ENCODE results near the gene TMTC4.

GRCh38 chr13:100662468-100663211 is 12.0 kb downstream of the TMTC4 start:
- TF ChIP-seq CREB5 (CRISPR knock-in tag; IDR thresholded peaks at IDR 0.05; ENCODE audit: low read depth), result no peak
- TF ChIP-seq PATZ1 (CRISPR knock-in tag; IDR thresholded peaks at IDR 0.05; ENCODE audit: borderline replicate concordance), result no peak
- no peak for TF ChIP-seq ZNF8 (CRISPR knock-in tag; IDR thresholded peaks at IDR 0.05)
- no peak for TF ChIP-seq ZFP3 (CRISPR knock-in tag; IDR thresholded peaks at IDR 0.05)
- TF ChIP-seq BACH2 (CRISPR knock-in tag; IDR thresholded peaks at IDR 0.05; ENCODE audit: borderline replicate concordance), result no peak
- TF ChIP-seq ZNF565 (CRISPR knock-in tag; conservative IDR thresholded peaks at IDR 0.05; ENCODE audit: low read depth), result no peak
- no peak for TF ChIP-seq ZFP30 (CRISPR knock-in tag; IDR thresholded peaks at IDR 0.05)
- TF ChIP-seq ESRRG (CRISPR knock-in tag; IDR thresholded peaks at IDR 0.05), result no peak
- TF ChIP-seq TOX (CRISPR knock-in tag; IDR thresholded peaks at IDR 0.05; ENCODE audit: borderline replicate concordance), result no peak
- TF ChIP-seq PPARA (CRISPR knock-in tag; IDR thresholded peaks at IDR 0.05; ENCODE audit: borderline replicate concordance), result no peak
- TF ChIP-seq SNAI2 (CRISPR knock-in tag; IDR thresholded peaks at IDR 0.05), result no peak
- no peak for TF ChIP-seq RARB (CRISPR knock-in tag; IDR thresholded peaks at IDR 0.05)
- TF ChIP-seq TSHZ2 (CRISPR knock-in tag; IDR thresholded peaks at IDR 0.05), result no peak
- no peak for TF ChIP-seq CSRNP3 (CRISPR knock-in tag; IDR thresholded peaks at IDR 0.05)
